HCT116 (cell line): ENCODE results near the gene LIG1. TPM values are rescaled to one million over a fixed set of nuclear protein-coding genes. Genes with fewer than 3 reads are reported as not detected.

Experiments used
- ATAC-seq: fragments of 200-7000 bp; cut with Tn5 transposase; 2 replicates; pipeline ENCODE4 v1.9.1; 2020; ENCODE audit warnings: mild to moderate bottlenecking, moderate library complexity
- BruUV-seq: library from RNA; stranded (reverse); fragments of 400-500 nt; replicated peaks from 2 replicates; lab custom pipeline; 2021; lab: Mats Ljungman, UMichigan
- CTCF ChIA-PET: fragments of 300-600 bp; sonication (Branson Sonifier 250); formaldehyde crosslinking; loops from one replicate; lab custom pipeline; 2021; ENCODE audit warnings: antibody characterized with exemption; lab: Charles Lee
- POLR2A ChIA-PET: fragments of 300-600, 350-600 bp; sonication (Branson Sonifier 250); formaldehyde crosslinking; loops from one replicate; lab custom pipeline; 2021; ENCODE audit warnings: antibody characterized with exemption; lab: Charles Lee
- RAD21 ChIA-PET, 2 experiments: fragments of 300-600 bp; sonication (Branson Sonifier 250); formaldehyde crosslinking; loops; one replicate each; lab custom pipeline; 2023; ENCODE audit warnings: low total read pairs in 2 of 2; ENCODE audit not compliant: uncharacterized antibody in 2 of 2, unreplicated experiment in 2 of 2, low non-redundant PET in 1 of 2; lab: Charles Lee
- DNase-seq: peaks from one replicate; pipeline ENCODE4 v3.0.0-alpha.2; 2010; ENCODE audit warnings: low read depth, low spot score
- H2AFZ ChIP-seq: fragments of 200-600 bp; shearing (Covaris generic), sonication (generic); 2 replicates; pipeline ENCODE4 v1.6.1; 2017; ENCODE audit warnings: low read depth, mixed run types, mixed read lengths, antibody characterized with exemption, low read length; ENCODE audit not compliant: poor library complexity, severe bottlenecking
- H3K27ac ChIP-seq: 2 replicates; pipeline ENCODE4 v1.5.1; 2012; ENCODE audit warnings: low read depth, low read length
- H3K27me3 ChIP-seq: fragments of 200-600 bp; sonication (generic); 2 replicates; pipeline ENCODE4 v1.6.1; 2016; ENCODE audit warnings: mixed run types, low read length, mixed read lengths; ENCODE audit not compliant: insufficient read depth
- H3K36me3 ChIP-seq, 2 experiments: fragments of 200-500 bp in 1 of 2; fragments of 200-600 bp in 1 of 2; sonication (Bioruptor generic) in 1 of 2; sonication (generic) in 1 of 2; 2 replicates each; pipeline versions ENCODE4 v1.5.1 to v1.6.1; 2014 to 2016; ENCODE audit warnings: low read length in 2 of 2, inconsistent platforms in 1 of 2, mixed read lengths in 1 of 2, mixed run types in 1 of 2; ENCODE audit not compliant: insufficient read depth in 2 of 2, control insufficient read depth in 1 of 2
- H3K4me1 ChIP-seq, 2 experiments: fragments of 200-600 bp in 1 of 2; sonication (generic) in 1 of 2; 2 replicates each; pipeline versions ENCODE4 v1.5.1 to v1.6.1; 2012 to 2017; ENCODE audit warnings: low read length in 2 of 2, inconsistent platforms in 1 of 2, mild to moderate bottlenecking in 1 of 2, mixed read lengths in 1 of 2, mixed run types in 1 of 2, moderate library complexity in 1 of 2; ENCODE audit not compliant: insufficient read depth in 2 of 2, control insufficient read depth in 1 of 2
- H3K4me2 ChIP-seq: fragments of 200-600 bp; sonication (generic); 2 replicates; pipeline ENCODE4 v1.6.1; 2017; ENCODE audit warnings: mixed run types, low read length, mixed read lengths
- H3K4me3 ChIP-seq, 2 experiments: fragments of 200-600 bp in 1 of 2; sonication (generic) in 1 of 2; replicated peaks in 1 of 2; 2 replicates each; pipeline ENCODE4 v1.5.1; 2011 to 2016; ENCODE audit warnings: low read length in 2 of 2, control low read depth in 1 of 2, low read depth in 1 of 2, mild to moderate bottlenecking in 1 of 2, mixed read lengths in 1 of 2, mixed run types in 1 of 2
- H3K79me2 ChIP-seq: fragments of 200-600 bp; sonication (generic); 2 replicates; pipeline ENCODE4 v1.6.1; 2017; ENCODE audit warnings: mild to moderate bottlenecking, mixed run types, low read length, moderate library complexity, mixed read lengths; ENCODE audit not compliant: insufficient read depth
- H3K9ac ChIP-seq: fragments of 200-600 bp; sonication (generic); 2 replicates; pipeline ENCODE4 v1.6.1; 2016; ENCODE audit warnings: low read length, mixed read lengths
- H3K9me2 ChIP-seq: fragments of 200-600 bp; sonication (generic), shearing (Covaris generic); 2 replicates; pipeline ENCODE4 v1.6.1; 2017; ENCODE audit warnings: mixed run types, mild to moderate bottlenecking, moderate library complexity; ENCODE audit not compliant: insufficient read depth
- H3K9me3 ChIP-seq, 2 experiments: fragments of 200-500 bp in 1 of 2; fragments of 200-600 bp in 1 of 2; sonication (Bioruptor generic) in 1 of 2; sonication (generic) in 1 of 2; 2 replicates each; pipeline ENCODE4 v1.6.1; 2014 to 2017; ENCODE audit warnings: low read length in 2 of 2, mixed read lengths in 2 of 2, inconsistent platforms in 1 of 2, low read depth in 1 of 2, mild to moderate bottlenecking in 1 of 2, mixed run types in 1 of 2, moderate library complexity in 1 of 2; ENCODE audit not compliant: control insufficient read depth in 1 of 2, insufficient read depth in 1 of 2
- H4K20me1 ChIP-seq: fragments of 200-600 bp; sonication (generic), shearing (Covaris generic); 2 replicates; pipeline ENCODE4 v1.6.1; 2017; ENCODE audit warnings: mixed run types, mild to moderate bottlenecking, moderate library complexity; ENCODE audit not compliant: insufficient read depth
- EGR1 ChIP-seq: IDR thresholded peaks from 2 replicates; pipeline ENCODE4 v1.6.1; 2012; ENCODE audit warnings: low read depth
- ELF1 ChIP-seq: IDR thresholded peaks from 2 replicates; pipeline ENCODE4 v1.6.1; 2012; ENCODE audit warnings: low read depth, borderline replicate concordance
- EZH2phosphoT487 ChIP-seq: fragments of 200-600 bp; IDR thresholded peaks from 2 replicates; pipeline ENCODE4 v1.6.1; 2018; ENCODE audit warnings: antibody characterized with exemption, borderline replicate concordance
- JUND ChIP-seq: IDR thresholded peaks from 2 replicates; pipeline ENCODE4 v1.6.1; 2012
- POLR2A ChIP-seq: IDR thresholded peaks from 2 replicates; pipeline ENCODE4 v1.7.0; 2011; ENCODE audit warnings: borderline replicate concordance; ENCODE audit not compliant: insufficient read depth, insufficient read length; ENCODE audit errors: extremely low read depth
- RAD21 ChIP-seq: IDR thresholded peaks from 2 replicates; pipeline ENCODE4 v1.6.1; 2012; ENCODE audit warnings: low read depth, mild to moderate bottlenecking
- SIN3A ChIP-seq: IDR thresholded peaks from 2 replicates; pipeline ENCODE4 v1.6.1; 2012; ENCODE audit warnings: low read depth
- SRF ChIP-seq: IDR thresholded peaks from 2 replicates; pipeline ENCODE4 v1.6.1; 2012; ENCODE audit warnings: low read depth
- YY1 ChIP-seq: IDR thresholded peaks from 2 replicates; pipeline ENCODE4 v1.6.1; 2011; ENCODE audit warnings: low read length, low read depth, moderate library complexity, mild to moderate bottlenecking; ENCODE audit not compliant: insufficient replicate concordance; ENCODE audit errors: extremely low read depth
- ZFX ChIP-seq: fragments of 450-650 bp; IDR thresholded peaks from 2 replicates; pipeline ENCODE4 v1.6.1; 2017
- ZNF274 ChIP-seq: fragments of 200-500 bp; sonication (Bioruptor generic); IDR thresholded peaks from 2 replicates; pipeline ENCODE4 v1.6.1; 2014; ENCODE audit warnings: mild to moderate bottlenecking, low read depth, low read length, inconsistent platforms
- intact Hi-C: fragments of 100-400 bp; cut with micrococcal nuclease; formaldehyde crosslinking; loops from 2 replicates; pipeline ENCODE4 v1.10.0; 2022
- total RNA-seq: library from RNA; stranded (reverse); gene quantifications from one replicate; pipeline ENCODE4 v1.2.1, GENCODE V29; 2021; ENCODE audit not compliant: unreplicated experiment
- TF ChIP-seq, protein P1 (sequence below): IDR thresholded peaks from 2 replicates; pipeline ENCODE4 v1.6.1; 2011; ENCODE audit warnings: mild to moderate bottlenecking, low read length, moderate library complexity; ENCODE audit not compliant: insufficient replicate concordance; ENCODE audit errors: extremely low read depth

Gene LIG1
- total RNA-seq, 1 experiment from 2014 or later: 122 TPM

DNA sequence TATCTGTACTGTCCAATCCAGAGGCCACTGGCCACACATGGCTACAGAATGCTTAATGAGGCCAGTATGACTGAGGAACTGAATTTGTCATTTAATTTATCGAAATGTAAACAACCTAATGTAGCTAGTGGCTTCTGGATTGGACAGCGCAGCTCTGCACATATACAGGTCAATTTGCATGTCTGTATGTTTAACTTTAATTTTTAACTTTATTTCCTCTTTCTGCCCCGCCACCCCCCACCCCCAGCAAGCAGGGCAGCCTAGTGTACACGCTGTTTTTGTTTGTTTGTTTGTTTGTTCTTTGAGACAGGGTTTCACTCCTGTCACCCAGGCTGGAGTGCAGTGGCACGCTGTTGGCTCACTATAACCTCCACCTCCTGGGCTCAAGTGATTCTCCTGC lies 15.9 kb upstream of the LIG1 start (continued):
- TF ChIP-seq POLR2A (no peak), ELF1 (no peak), EGR1 (no peak), RAD21 (no peak), JUND (no peak), ZFX (no peak), SIN3A (no peak), ZNF274 (no peak)
- TF ChIP-seq, protein P1, sequence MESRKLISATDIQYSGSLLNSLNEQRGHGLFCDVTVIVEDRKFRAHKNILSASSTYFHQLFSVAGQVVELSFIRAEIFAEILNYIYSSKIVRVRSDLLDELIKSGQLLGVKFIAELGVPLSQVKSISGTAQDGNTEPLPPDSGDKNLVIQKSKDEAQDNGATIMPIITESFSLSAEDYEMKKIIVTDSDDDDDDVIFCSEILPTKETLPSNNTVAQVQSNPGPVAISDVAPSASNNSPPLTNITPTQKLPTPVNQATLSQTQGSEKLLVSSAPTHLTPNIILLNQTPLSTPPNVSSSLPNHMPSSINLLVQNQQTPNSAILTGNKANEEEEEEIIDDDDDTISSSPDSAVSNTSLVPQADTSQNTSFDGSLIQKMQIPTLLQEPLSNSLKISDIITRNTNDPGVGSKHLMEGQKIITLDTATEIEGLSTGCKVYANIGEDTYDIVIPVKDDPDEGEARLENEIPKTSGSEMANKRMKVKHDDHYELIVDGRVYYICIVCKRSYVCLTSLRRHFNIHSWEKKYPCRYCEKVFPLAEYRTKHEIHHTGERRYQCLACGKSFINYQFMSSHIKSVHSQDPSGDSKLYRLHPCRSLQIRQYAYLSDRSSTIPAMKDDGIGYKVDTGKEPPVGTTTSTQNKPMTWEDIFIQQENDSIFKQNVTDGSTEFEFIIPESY: no peak

DNA sequence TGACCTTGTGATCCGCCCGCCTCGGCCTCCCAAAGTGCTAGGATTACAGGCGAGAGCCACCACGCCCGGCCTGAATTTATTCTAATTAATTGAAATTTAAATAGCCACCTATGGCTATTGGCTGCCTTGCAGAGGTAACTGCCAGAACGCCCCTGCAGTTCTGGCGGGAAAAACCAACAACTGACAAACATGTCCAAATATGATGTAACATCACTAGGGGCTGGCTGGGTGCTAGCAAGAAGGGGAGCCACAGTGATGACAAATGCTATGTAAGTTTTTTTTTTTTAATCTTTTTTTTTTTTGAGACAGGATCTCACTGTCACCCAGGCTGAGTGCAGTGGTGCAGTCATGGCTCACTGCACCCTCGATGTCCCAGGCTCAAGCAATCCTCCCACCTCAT lies 13.2 kb upstream of the LIG1 start:
- Histone ChIP-seq H3K27me3 (no peaks in the 10 kb centered on the region), H3K4me3 (no peak overlapping the region), H3K36me3 (0 out of 4 replicates have a peak, but pooled peaks cover 0 to 7% of the 10 kb centered on the region in 2 experiments), H3K79me2 (no peaks in the 10 kb centered on the region), H2AFZ (no peak overlapping the region), H3K9me2 (no peaks in the 10 kb centered on the region), H3K9ac (no peak overlapping the region), H3K27ac (no peak overlapping the region), H3K4me2 (no peak overlapping the region), H3K4me1 (no peaks in the 10 kb centered on the region), H4K20me1 (no peaks in the 10 kb centered on the region), H3K9me3 (peaks cover 0 to 5% of the 10 kb centered on the region in 2 experiments; a peak in 1 of 4 replicates)
- no peak for TF ChIP-seq YY1
- no peak for TF ChIP-seq SRF
- TF ChIP-seq, protein P1: no peak
- no peak for TF ChIP-seq EZH2phosphoT487
- no peak for TF ChIP-seq JUND
- no peak for TF ChIP-seq RAD21
- TF ChIP-seq ZNF274: no peak
- POLR2A ChIA-PET: no interaction called here
- RAD21 ChIA-PET: no interaction called here
- no peak for DNase-seq
- CTCF ChIA-PET: no interaction called here
- no TSS peak for BruUV-seq
- no peak for ATAC-seq
- intact Hi-C loops: no loop called here
